A549 (cell line): ENCODE measurements around the gene EFCAB11.

ENCODE experiments used
- CHD2 ChIP-seq: fragments of 150-350 bp; IDR thresholded peaks from 2 replicates; pipeline ENCODE4 v1.6.1; 2014; ENCODE audit warnings: low read length; ENCODE audit not compliant: partially characterized antibody
- POLR2A ChIP-seq: IDR thresholded peaks from 2 replicates; pipeline ENCODE4 v1.6.1; 2012; ENCODE audit warnings: mild to moderate bottlenecking, low read length

DNA sequence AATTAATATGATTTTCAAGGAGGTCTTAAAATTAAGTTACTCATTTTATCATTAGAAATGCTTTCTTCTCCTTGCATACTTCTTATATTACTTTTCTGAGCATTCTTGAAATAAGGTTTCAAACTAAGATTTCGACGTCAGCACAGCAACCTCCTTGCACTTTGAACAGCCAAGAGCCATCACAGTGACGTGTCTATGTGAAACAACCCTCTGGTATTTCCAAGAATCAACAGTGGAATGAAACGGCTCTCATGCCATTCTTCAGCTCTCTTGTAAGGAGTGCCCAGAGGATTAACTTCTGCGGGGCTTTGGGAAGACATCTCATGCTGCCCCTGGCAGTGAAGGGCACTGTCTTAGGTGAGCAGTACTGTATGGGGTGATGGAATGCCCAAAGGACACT is 109.2 kb downstream of the EFCAB11 start:
- TF ChIP-seq CHD2: no peak
- no peak for TF ChIP-seq POLR2A
